MM.1S (cell line): ENCODE data around the gene CA5A.

Source experiments
- EZH2 ChIP-seq: fragments of 300-600 bp; sonication (generic); optimal IDR thresholded peaks from 2 replicates; pipeline ENCODE3; 2017; ENCODE audit warnings: low read depth, mild to moderate bottlenecking, antibody characterized with exemption, low read length, mixed read lengths
- TF ChIP-seq, protein P1 (sequence below): fragments of 300-600 bp; sonication (generic); IDR thresholded peaks from 2 replicates; pipeline ENCODE4 v1.5.1; 2016; ENCODE audit warnings: antibody characterized with exemption, low read length, mixed read lengths

GRCh38 chr16:87973717-87974116, 37.4 kb upstream of the CA5A start:
- TF ChIP-seq EZH2 = no peak
- TF ChIP-seq, protein P1, sequence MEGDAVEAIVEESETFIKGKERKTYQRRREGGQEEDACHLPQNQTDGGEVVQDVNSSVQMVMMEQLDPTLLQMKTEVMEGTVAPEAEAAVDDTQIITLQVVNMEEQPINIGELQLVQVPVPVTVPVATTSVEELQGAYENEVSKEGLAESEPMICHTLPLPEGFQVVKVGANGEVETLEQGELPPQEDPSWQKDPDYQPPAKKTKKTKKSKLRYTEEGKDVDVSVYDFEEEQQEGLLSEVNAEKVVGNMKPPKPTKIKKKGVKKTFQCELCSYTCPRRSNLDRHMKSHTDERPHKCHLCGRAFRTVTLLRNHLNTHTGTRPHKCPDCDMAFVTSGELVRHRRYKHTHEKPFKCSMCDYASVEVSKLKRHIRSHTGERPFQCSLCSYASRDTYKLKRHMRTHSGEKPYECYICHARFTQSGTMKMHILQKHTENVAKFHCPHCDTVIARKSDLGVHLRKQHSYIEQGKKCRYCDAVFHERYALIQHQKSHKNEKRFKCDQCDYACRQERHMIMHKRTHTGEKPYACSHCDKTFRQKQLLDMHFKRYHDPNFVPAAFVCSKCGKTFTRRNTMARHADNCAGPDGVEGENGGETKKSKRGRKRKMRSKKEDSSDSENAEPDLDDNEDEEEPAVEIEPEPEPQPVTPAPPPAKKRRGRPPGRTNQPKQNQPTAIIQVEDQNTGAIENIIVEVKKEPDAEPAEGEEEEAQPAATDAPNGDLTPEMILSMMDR = no peak
